ENCODE results near the gene TASP1. TPM values are rescaled to one million over a fixed set of nuclear protein-coding genes. Genes with fewer than 3 reads are reported as not detected.

The TASP1 gene
- polyA plus RNA-seq, 1 donor (not counting 4 experiments of a cell fraction or from before 2014, with no cell fraction given): 17.4 TPM

- H3K4me2 ChIP-seq (ENCODE audit: control insufficient read depth, extremely low read depth, insufficient read depth, low read depth, low read length): no peak overlapping the region
- FAIRE-seq (no peak), DNase-seq (ENCODE audit: low read depth, low spot score) (no peak)
- no peaks in the 10 kb centered on the region for H3K4me1 ChIP-seq (ENCODE audit: control insufficient read depth, extremely low read depth, insufficient read depth, low read length)
- H3K9me3 ChIP-seq (ENCODE audit: control insufficient read depth, low read depth, low read length): no peaks in the 10 kb centered on the region
- TF ChIP-seq CTCF (optimal IDR thresholded peaks at IDR 0.05 in 1 of 3, IDR thresholded peaks at IDR 0.05 in 1 of 3, conservative IDR thresholded peaks at IDR 0.05 in 1 of 3; ENCODE audit: extremely low read depth in 1 of 3, insufficient read depth in 2 of 3, low read length in 3 of 3): no peak
- no peak for TF ChIP-seq EZH2 (IDR thresholded peaks at IDR 0.05; ENCODE audit: low read length)
- H3K79me2 ChIP-seq (ENCODE audit: control insufficient read depth, insufficient read depth, low read length): no peaks in the 10 kb centered on the region
- peaks cover 3 to 6% of the 10 kb centered on the region in 2 experiments for H3K36me3 ChIP-seq (ENCODE audit: control insufficient read depth in 2 of 2, extremely low read depth in 1 of 2, insufficient read depth in 2 of 2, low read length in 2 of 2)
- no peak overlapping the region for H3K27ac ChIP-seq (ENCODE audit: control insufficient read depth, insufficient read depth, low read length)
- no peaks in the 10 kb centered on the region for H3K27me3 ChIP-seq (ENCODE audit: control insufficient read depth, extremely low read depth, insufficient read depth, low read length)
- no peak overlapping the region for H2AFZ ChIP-seq (ENCODE audit: control insufficient read depth, low read length)
- H4K20me1 ChIP-seq (ENCODE audit: control insufficient read depth, extremely low read depth, insufficient read depth, low read length): no peaks in the 10 kb centered on the region
- dilution Hi-C loops (cut with MboI; ENCODE audit: extremely low pct_ligation_motif_present, low sequenced_read_pairs): no loop called here
- H3K9me1 ChIP-seq (ENCODE audit: control insufficient read depth, extremely low read depth, insufficient read depth, low read length): no peaks in the 10 kb centered on the region
- no peak overlapping the region for H3K9ac ChIP-seq (ENCODE audit: control insufficient read depth, extremely low read depth, insufficient read depth, low read length)
- no peak overlapping the region for H3K4me3 ChIP-seq (ENCODE audit: control insufficient read depth in 2 of 3, extremely low read depth in 1 of 3, insufficient read depth in 2 of 3, low read depth in 1 of 3, low read length in 3 of 3)
Measured at GRCh38 chr20:13515796-13516558, 122.8 kb downstream of the TASP1 start.

GRCh38 chr20:13515291-13515690 lies 123.4 kb downstream of the TASP1 start:
- Histone ChIP-seq H2AFZ (ENCODE audit: control insufficient read depth, low read length) (no peak overlapping the region), H3K9ac (ENCODE audit: control insufficient read depth, extremely low read depth, insufficient read depth, low read length) (no peak overlapping the region), H3K4me1 (ENCODE audit: control insufficient read depth, extremely low read depth, insufficient read depth, low read length) (no peaks in the 10 kb centered on the region), H3K27ac (ENCODE audit: control insufficient read depth, insufficient read depth, low read length) (no peak overlapping the region), H3K4me3 (ENCODE audit: control insufficient read depth in 2 of 3, extremely low read depth in 1 of 3, insufficient read depth in 2 of 3, low read depth in 1 of 3, low read length in 3 of 3) (no peak overlapping the region), H3K4me2 (ENCODE audit: control insufficient read depth, extremely low read depth, insufficient read depth, low read depth, low read length) (no peak overlapping the region), H3K9me3 (ENCODE audit: control insufficient read depth, low read depth, low read length) (no peaks in the 10 kb centered on the region), H3K9me1 (ENCODE audit: control insufficient read depth, extremely low read depth, insufficient read depth, low read length) (no peaks in the 10 kb centered on the region), H3K36me3 (ENCODE audit: control insufficient read depth in 2 of 2, extremely low read depth in 1 of 2, insufficient read depth in 2 of 2, low read length in 2 of 2) (peaks cover 3 to 6% of the 10 kb centered on the region in 2 experiments), H4K20me1 (ENCODE audit: control insufficient read depth, extremely low read depth, insufficient read depth, low read length) (no peaks in the 10 kb centered on the region), H3K79me2 (ENCODE audit: control insufficient read depth, insufficient read depth, low read length) (no peaks in the 10 kb centered on the region), H3K27me3 (ENCODE audit: control insufficient read depth, extremely low read depth, insufficient read depth, low read length) (no peaks in the 10 kb centered on the region)
- no peak for TF ChIP-seq EZH2 (IDR thresholded peaks at IDR 0.05; ENCODE audit: low read length)
- TF ChIP-seq CTCF (optimal IDR thresholded peaks at IDR 0.05 in 1 of 3, IDR thresholded peaks at IDR 0.05 in 1 of 3, conservative IDR thresholded peaks at IDR 0.05 in 1 of 3; ENCODE audit: extremely low read depth in 1 of 3, insufficient read depth in 2 of 3, low read length in 3 of 3): no peak
- dilution Hi-C loops (cut with MboI; ENCODE audit: extremely low pct_ligation_motif_present, low sequenced_read_pairs): no loop called here
- DNase-seq (ENCODE audit: low read depth, low spot score) (no peak), FAIRE-seq (no peak)
